Hepatocyte (in vitro differentiated cells): ENCODE data around the gene ADAM11. TPM values are rescaled to one million over a fixed set of nuclear protein-coding genes. Genes with fewer than 3 reads are reported as not detected.
"Not testable (repeated sequence)": the region's sequence is repeated elsewhere in the genome, so short reads cannot be mapped to it uniquely, and the experiment has no call there.

Experiments
- DNase-seq: peaks from one replicate; pipeline ENCODE4 v3.0.0-alpha.2; 2016; ENCODE audit warnings: low spot score
- H2AFZ ChIP-seq: fragments of 200-600 bp; sonication (generic); 2 replicates; pipeline ENCODE4 v1.6.0; 2016; ENCODE audit warnings: antibody characterized with exemption, mild to moderate bottlenecking
- H3K27ac ChIP-seq: fragments of 200-600 bp; sonication (generic); 2 replicates; pipeline ENCODE4 v1.5.1; 2016; ENCODE audit warnings: mild to moderate bottlenecking
- H3K27me3 ChIP-seq: fragments of 200-600 bp; sonication (generic); 2 replicates; pipeline ENCODE4 v1.6.1; 2016
- H3K36me3 ChIP-seq: fragments of 200-600 bp; sonication (generic); replicated peaks from 2 replicates; pipeline ENCODE4 v1.5.1; 2016; ENCODE audit warnings: low read depth; ENCODE audit not compliant: insufficient read depth
- H3K4me1 ChIP-seq: fragments of 200-600 bp; sonication (generic); 2 replicates; pipeline ENCODE4 v1.5.1; 2016; ENCODE audit warnings: mild to moderate bottlenecking, moderate library complexity; ENCODE audit not compliant: insufficient read depth
- H3K4me2 ChIP-seq: fragments of 200-600 bp; sonication (generic); 2 replicates; pipeline ENCODE4 v1.6.0; 2016
- H3K4me3 ChIP-seq: fragments of 200-600 bp; sonication (generic); 2 replicates; pipeline ENCODE4 v1.5.1; 2016; ENCODE audit warnings: mild to moderate bottlenecking
- H3K79me2 ChIP-seq: fragments of 200-600 bp; sonication (generic); 2 replicates; pipeline ENCODE4 v1.6.0; 2017; ENCODE audit warnings: mild to moderate bottlenecking
- H3K9me2 ChIP-seq: fragments of 200-600 bp; sonication (generic); replicated peaks from 2 replicates; pipeline ENCODE4 v1.6.0; 2017; ENCODE audit warnings: mild to moderate bottlenecking; ENCODE audit not compliant: insufficient read depth
- H3K9me3 ChIP-seq: fragments of 200-600 bp; sonication (generic); 2 replicates; pipeline ENCODE4 v1.5.1; 2016; ENCODE audit warnings: low read depth, mild to moderate bottlenecking
- H4K20me1 ChIP-seq: fragments of 200-600 bp; sonication (generic); 2 replicates; pipeline ENCODE4 v1.6.0; 2016; ENCODE audit warnings: mild to moderate bottlenecking; ENCODE audit not compliant: insufficient read depth, poor library complexity, severe bottlenecking
- EZH2 ChIP-seq: fragments of 200-600 bp; sonication (generic); IDR thresholded peaks from 2 replicates; pipeline ENCODE4 v1.6.1; 2016; ENCODE audit warnings: antibody characterized with exemption, mild to moderate bottlenecking, borderline replicate concordance
- EZH2phosphoT487 ChIP-seq: fragments of 200-600 bp; sonication (generic); IDR thresholded peaks from one replicate; pipeline ENCODE4 v1.6.1; 2018; ENCODE audit warnings: antibody characterized with exemption, mild to moderate bottlenecking, low read depth, moderate library complexity; ENCODE audit not compliant: unreplicated experiment, severe bottlenecking
- WGBS: methylation state at CpG from one replicate; pipeline ENCODE4 v1.1.6; 2016; ENCODE audit warnings: low lambda C conversion rate; ENCODE audit errors: missing lambda C conversion rate; 5-methylcytosine and 5-hydroxymethylcytosine counted together
- polyA plus RNA-seq: library from polyadenylated mRNA; unstranded; fragments of >200 nt; fragmentation: Nextera tagmentation; extraction: Ambion mirVana; gene quantifications from 2 replicates; pipeline ENCODE4 v1.2.1, GENCODE V29; 2016
- total RNA-seq: library from RNA; depleted of rRNA; stranded (reverse); fragments of >200 nt; gene quantifications from 2 replicates; pipeline ENCODE4 v1.2.3, GENCODE V29; 2014
- TF ChIP-seq, protein P1 (sequence below): fragments of 200-600 bp; sonication (generic); IDR thresholded peaks from 2 replicates; pipeline ENCODE4 v1.5.1; 2016; ENCODE audit warnings: antibody characterized with exemption, mild to moderate bottlenecking; ENCODE audit not compliant: poor library complexity

ADAM11 gene
- total and polyA plus RNA-seq, 2 experiments from 2014 or later, result 0.50 to 0.90 TPM

DNA sequence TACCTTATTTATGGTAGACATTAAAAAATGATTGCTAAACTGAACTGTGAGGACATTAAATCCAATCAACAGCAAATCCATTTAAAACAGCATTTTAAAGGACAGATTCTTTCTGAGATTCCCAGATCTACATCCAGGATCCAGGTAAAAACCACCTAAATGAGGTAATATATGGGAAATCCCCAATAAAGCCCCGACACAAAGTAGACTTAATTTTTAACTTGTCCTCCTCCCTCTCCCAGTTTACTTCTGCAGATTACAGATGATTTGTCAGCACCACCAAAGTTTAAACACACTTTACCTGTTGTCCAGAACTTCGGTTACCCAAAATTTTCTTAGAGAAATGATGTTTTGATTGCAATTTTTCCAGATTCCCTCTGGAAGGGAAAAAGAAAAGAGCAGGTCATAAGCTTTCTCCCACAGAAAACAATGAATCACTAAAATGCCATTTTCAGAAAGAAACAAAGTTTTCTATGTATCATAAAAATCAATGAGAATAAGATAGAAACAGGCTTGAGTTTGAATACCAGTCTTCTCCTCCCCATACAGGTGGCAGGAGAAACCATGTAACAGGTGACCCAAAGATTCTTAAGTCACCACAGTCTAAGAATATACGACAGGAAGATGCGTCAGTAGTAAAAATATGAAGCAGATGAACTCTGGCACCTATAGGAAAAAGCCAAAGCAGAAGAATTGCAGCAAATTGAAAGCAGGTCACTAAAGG is 48.5 kb downstream of the ADAM11 start:
- H3K79me2 ChIP-seq, result peaks cover 37% of the 10 kb centered on the region
- H3K27me3 ChIP-seq, result no peaks in the 10 kb centered on the region
- no peak overlapping the region for H2AFZ ChIP-seq
- H4K20me1 ChIP-seq, result no peaks in the 10 kb centered on the region
- 88% methylated on average over 4 of the region's 4 CpGs for WGBS
- H3K9me2 ChIP-seq, result no peaks in the 10 kb centered on the region
- no peak overlapping the region for H3K27ac ChIP-seq
- peaks cover 6% of the 10 kb centered on the region for H3K4me1 ChIP-seq
- no peak overlapping the region for H3K4me2 ChIP-seq
- TF ChIP-seq EZH2phosphoT487, result no peak
- TF ChIP-seq, protein P1, sequence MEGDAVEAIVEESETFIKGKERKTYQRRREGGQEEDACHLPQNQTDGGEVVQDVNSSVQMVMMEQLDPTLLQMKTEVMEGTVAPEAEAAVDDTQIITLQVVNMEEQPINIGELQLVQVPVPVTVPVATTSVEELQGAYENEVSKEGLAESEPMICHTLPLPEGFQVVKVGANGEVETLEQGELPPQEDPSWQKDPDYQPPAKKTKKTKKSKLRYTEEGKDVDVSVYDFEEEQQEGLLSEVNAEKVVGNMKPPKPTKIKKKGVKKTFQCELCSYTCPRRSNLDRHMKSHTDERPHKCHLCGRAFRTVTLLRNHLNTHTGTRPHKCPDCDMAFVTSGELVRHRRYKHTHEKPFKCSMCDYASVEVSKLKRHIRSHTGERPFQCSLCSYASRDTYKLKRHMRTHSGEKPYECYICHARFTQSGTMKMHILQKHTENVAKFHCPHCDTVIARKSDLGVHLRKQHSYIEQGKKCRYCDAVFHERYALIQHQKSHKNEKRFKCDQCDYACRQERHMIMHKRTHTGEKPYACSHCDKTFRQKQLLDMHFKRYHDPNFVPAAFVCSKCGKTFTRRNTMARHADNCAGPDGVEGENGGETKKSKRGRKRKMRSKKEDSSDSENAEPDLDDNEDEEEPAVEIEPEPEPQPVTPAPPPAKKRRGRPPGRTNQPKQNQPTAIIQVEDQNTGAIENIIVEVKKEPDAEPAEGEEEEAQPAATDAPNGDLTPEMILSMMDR, result no peak
- no peak for TF ChIP-seq EZH2
- no peaks in the 10 kb centered on the region for H3K9me3 ChIP-seq
- no peak overlapping the region for H3K4me3 ChIP-seq
- no peak for DNase-seq
- no peaks in the 10 kb centered on the region for H3K36me3 ChIP-seq

DNA sequence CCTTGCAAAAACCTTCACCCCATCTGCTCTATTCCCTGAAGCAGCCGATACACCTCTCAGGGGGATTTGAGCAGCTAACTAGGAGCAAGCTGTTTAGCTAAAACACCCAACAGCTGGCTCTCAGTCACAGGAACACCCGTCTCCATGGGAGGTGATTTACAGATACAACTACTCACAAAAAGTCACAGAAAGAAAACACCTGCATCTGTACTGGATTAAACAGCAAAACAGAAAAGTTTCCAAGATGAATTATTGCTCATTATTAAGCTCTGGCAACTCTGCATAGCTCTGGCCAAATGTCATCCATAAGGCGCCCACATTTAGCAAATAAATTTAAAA is 49.0 kb downstream of the ADAM11 start:
- Histone ChIP-seq H3K9me2 (no peaks in the 10 kb centered on the region), H2AFZ (no peak overlapping the region), H3K79me2 (peaks cover 31% of the 10 kb centered on the region), H3K36me3 (no peaks in the 10 kb centered on the region), H3K4me1 (peaks cover 6% of the 10 kb centered on the region), H3K9me3 (no peaks in the 10 kb centered on the region), H3K4me3 (no peak overlapping the region), H3K27me3 (no peaks in the 10 kb centered on the region), H3K4me2 (no peak overlapping the region), H4K20me1 (no peaks in the 10 kb centered on the region), H3K27ac (no peak overlapping the region)
- WGBS, result 72% methylated on average over 3 of the region's 3 CpGs
- DNase-seq, result no peak
- TF ChIP-seq, protein P1, result no peak
- TF ChIP-seq EZH2phosphoT487 (no peak), EZH2 (no peak)

DNA sequence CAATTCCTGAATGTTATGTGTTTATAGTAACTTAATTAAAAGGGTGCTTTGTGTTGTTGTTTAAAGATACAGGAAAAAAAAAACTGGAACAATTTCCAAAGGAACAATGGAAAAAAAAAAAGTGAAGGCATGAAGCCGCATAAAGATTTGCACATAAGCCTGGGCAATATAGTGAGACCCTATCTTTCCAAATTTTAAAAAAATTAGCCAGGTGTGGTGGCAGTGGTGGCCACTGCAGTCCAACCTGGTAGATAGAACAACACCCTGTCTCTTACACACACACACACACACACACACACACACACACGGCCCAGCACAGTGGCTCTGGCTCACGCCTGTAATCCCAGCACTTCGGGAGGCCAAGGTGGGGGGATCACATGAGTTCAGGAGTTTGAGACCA is 49.4 kb downstream of the ADAM11 start:
- no peak for DNase-seq
- H3K27me3 ChIP-seq, result no peaks in the 10 kb centered on the region
- H3K4me3 ChIP-seq, result no peak overlapping the region
- no peaks in the 10 kb centered on the region for H3K9me2 ChIP-seq
- no peaks in the 10 kb centered on the region for H4K20me1 ChIP-seq
- TF ChIP-seq, protein P1, result no peak
- TF ChIP-seq EZH2phosphoT487, result no peak
- no peak for TF ChIP-seq EZH2
- WGBS, result 97% methylated on average over 4 of the region's 4 CpGs
- peaks cover 31% of the 10 kb centered on the region for H3K79me2 ChIP-seq
- H3K36me3 ChIP-seq, result no peaks in the 10 kb centered on the region
- H3K4me1 ChIP-seq, result peaks cover 6% of the 10 kb centered on the region
- no peaks in the 10 kb centered on the region for H3K9me3 ChIP-seq
- H2AFZ ChIP-seq, result no peak overlapping the region
- no peak overlapping the region for H3K4me2 ChIP-seq
- no peak overlapping the region for H3K27ac ChIP-seq

DNA sequence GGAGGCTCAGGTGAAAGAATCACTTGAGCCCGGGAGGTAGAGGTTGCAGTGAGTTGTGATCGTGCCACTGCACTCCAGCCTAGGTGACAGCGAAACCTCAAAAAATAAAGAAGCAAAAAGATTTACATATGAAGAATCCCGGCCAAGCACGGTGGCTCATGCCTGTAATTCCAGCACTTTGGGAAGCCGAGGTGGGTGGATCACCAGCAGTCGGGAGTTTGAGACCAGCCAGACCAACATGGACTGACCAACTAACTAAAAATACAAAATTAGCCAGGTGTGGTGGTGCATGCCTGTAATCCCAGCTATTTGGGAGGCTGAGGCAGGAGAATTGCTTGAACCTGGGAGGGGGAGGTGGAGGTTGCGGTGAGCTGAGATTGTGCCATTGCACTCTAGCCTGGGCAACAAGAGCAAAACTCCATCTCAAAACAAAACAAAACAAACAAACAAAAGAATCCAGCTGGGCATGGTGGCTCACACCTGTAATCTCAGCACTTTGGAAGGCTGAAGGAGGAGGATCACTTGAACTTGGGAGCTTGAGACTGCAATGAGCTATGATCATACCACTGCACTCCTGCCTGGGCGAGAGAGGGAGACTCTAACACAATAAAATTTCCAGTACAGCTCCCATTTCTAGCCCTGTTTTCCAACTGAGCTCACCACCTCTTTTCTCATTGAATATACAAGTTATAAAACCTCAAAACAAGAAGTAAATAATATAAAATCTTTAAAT is 50.0 kb downstream of the ADAM11 start:
- H3K79me2 ChIP-seq, result peaks cover 35% of the 10 kb centered on the region
- not testable (repeated sequence) for H3K27ac ChIP-seq, H3K9me2 ChIP-seq, H4K20me1 ChIP-seq, H3K9me3 ChIP-seq, H3K4me3 ChIP-seq, H3K36me3 ChIP-seq, H2AFZ ChIP-seq, H3K4me1 ChIP-seq, DNase-seq, H3K4me2 ChIP-seq, H3K27me3 ChIP-seq
- 95% methylated on average over 9 of the region's 9 CpGs for WGBS
